Measurements from ENCODE around the gene PALLD.

DNA sequence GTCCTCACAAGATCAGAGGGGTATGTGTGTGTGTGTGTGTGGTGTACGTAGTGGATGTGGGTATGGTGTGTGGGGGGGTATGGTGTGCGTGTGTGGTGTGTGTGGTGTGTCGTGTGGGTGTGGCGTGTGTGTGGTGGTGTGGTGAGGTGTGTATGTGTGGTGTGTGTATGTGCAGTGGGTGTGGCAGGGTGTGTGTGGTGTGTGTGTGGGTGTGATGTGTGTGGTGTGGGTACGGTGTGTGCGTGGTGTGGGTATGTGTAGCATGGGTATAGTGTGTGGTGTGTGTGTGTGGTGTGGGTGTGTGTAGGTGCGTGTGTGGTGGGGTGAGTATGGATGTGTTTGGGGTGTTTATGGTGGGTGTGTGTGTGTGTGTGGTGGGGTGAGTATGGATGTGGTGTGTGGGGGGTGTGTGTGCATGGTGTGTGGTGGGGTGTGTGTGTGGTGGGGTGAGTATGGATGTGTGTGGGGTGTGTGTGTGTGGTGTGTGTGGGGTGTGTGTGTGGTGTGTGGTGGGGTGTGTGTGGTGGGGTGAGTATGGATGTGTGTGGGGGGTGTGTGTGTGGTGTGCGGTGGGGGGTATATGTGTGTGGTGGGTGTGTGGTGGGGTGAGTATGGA, 182.0 kb downstream of the PALLD start:
- TF ChIP-seq POLR2A (IDR thresholded peaks at IDR 0.05; ENCODE audit: low read depth, low read length) = no peak
- no peak for TF ChIP-seq SPI1 (IDR thresholded peaks at IDR 0.05; ENCODE audit: low read depth, low read length)
- no peak for TF ChIP-seq POLR2AphosphoS5 (IDR thresholded peaks at IDR 0.05; ENCODE audit: low read depth, low read length)
- no peak for TF ChIP-seq TAF1 (IDR thresholded peaks at IDR 0.05; ENCODE audit: low read depth, low read length)
- TF ChIP-seq PAX5 (IDR thresholded peaks at IDR 0.05; ENCODE audit: insufficient read depth, low read length, severe bottlenecking) = no peak

All from GM12891 (cell line).